ENCODE measurements around the gene COG2.
A peak's percentile ranks its signal among the peaks of the same experiment; 100 is the strongest.
"Not testable (repeated sequence)": the region's sequence is repeated elsewhere in the genome, so short reads cannot be mapped to it uniquely, and the experiment has no call there.

The COG2 gene

DNA sequence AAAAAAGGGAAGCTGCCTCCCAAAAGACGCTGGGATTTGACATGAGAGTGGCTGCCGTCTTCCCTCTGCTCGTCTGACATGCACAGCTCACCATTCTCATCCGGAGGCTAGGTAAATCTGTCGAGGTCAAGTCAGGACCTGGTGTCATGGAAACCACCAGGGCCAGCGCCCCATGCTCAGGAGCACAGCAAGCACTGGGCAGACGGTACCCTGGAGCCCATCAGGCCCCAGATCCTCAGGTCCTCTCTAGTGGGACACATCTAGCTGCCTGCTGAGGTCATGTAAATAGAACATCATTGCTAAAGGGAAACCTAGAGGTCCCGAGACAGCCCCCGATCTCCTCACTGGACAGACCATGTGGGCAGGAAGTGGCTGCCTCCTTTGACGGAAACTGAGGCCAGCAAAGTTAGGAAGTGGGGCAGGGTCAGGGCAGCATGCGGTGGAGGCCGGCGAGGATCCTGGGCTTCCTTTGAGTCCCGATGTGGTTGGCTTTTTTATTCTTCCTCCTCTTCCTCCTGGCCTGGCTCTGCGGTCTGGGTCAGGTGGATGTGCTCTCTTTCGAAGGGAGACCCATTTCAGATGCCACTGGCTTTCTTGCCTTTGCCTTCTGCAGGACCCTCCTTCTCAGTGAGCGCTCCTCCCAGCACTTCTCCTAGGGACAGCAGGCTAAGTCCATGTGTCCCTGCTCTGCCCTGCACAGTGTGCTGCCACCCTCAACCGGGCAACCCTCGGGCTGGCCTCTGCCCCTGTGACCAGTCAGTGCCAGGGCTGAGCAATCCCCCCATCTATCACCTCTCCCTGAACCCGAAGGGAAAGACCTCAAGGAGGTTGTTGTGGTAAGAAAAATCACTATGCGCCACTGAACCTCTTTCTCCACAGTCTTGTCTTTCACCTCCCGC is 65.7 kb downstream of the COG2 start:
- Histone ChIP-seq H3K27ac (ENCODE audit: low read depth, low read length) (no peak overlapping the region), H3K36me3 (ENCODE audit: control insufficient read depth, insufficient read depth, low read length) (no peaks in the 10 kb centered on the region), H3K27me3 (ENCODE audit: control insufficient read depth, insufficient read depth, low read length) (no peaks in the 10 kb centered on the region), H3K4me3 (ENCODE audit: low read length) (no peak overlapping the region), H3K4me1 (ENCODE audit: control insufficient read depth, insufficient read depth, low read length) (no peaks in the 10 kb centered on the region), H3K9ac (ENCODE audit: low read length) (no peak overlapping the region)

DNA sequence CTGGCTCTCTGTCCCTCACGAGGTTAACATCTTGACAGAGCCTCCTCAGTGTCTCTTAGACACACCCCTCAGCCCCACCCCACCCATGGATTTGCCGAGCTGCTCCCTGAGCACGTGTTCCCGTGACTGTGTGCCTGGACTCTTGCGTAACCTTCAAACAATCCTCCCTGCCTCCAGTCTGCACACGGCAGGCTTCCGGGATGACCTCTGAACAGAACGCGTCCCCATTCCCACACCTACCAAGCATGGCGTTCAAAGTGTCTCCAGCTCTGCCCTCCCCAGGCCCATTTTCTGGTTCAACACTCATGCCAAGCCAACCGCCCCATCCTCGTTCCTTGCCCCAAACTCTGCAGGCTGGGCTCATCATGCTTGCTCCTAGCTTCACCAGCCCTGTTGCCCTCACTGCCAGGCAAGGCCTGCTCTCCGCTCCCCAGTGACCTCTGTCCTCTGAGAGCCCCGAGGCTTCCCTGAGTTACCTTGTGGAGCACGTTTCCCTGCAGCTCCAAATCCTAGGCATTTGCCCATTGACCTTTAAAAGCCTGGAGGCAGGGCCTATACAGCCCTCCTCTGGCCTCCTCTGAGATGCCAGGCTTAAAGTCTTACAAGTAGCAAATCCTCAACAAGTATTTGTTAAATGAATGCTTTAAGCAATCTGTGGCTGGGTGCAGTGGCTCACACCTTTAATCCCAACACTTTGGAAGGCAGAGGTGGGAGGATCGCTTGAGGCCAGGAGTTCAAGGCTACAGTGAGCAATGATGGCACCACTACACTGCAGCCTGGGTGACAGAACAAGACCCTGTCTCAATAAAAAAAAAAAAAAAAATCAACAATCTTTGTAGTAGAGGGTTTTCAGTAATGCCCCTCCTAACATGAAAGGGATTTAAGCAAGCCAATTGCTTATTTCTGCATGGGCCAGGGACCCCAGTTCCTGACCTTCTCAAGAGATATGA is 66.6 kb downstream of the COG2 start:
- Histone ChIP-seq H3K4me3 (ENCODE audit: low read length) (no peak overlapping the region), H3K27ac (ENCODE audit: low read depth, low read length) (no peak overlapping the region), H3K4me1 (ENCODE audit: control insufficient read depth, insufficient read depth, low read length) (peaks cover 5% of the 10 kb centered on the region), H3K9ac (ENCODE audit: low read length) (no peak overlapping the region), H3K27me3 (ENCODE audit: control insufficient read depth, insufficient read depth, low read length) (no peaks in the 10 kb centered on the region), H3K36me3 (ENCODE audit: control insufficient read depth, insufficient read depth, low read length) (no peaks in the 10 kb centered on the region)

DNA sequence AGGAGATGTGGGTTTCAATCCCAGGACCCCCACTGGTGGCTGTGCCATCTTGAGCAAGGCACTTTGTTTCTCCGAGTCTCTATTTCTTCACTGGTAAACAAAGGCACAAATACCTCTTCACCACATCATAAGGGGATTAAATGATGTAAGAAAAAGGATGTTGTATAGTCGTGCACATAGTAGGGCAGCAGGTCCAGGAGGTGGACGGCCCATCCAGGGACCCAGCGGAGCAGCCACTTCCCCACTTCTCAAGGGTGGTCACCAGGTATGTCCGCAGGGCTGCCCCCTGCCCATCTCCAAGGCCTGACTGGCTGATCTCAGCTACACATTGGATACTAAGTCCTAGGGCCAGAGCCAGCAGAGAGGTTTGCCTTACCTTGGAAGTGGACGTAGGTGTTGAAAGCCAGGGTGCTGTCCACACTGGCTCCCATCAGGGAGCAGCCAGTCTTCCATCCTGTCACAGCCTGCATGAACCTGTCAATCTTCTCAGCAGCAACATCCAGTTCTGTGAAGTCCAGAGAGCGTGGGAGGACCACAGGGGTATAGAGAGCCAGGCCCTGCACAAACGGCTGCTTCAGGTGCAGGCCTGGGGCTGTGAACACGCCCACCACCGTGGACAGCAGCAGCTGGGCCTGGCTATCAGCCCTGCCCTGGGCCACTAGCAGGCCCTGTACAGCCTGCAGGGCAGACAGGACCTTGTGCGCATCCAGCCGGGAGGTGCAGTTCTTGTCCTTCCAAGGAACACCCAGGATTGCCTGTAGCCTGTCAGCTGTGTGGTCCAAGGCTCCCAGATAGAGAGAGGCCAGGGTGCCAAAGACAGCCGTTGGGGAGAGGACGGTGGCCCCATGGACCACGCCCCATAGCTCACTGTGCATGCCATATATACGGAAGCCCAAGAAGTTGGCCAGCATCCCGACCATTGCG is 67.6 kb downstream of the COG2 start:
- Histone ChIP-seq H3K4me3 (ENCODE audit: low read length) (no peak overlapping the region), H3K27me3 (ENCODE audit: control insufficient read depth, insufficient read depth, low read length) (no peaks in the 10 kb centered on the region), H3K9ac (ENCODE audit: low read length) (no peak overlapping the region), H3K4me1 (ENCODE audit: control insufficient read depth, insufficient read depth, low read length) (peaks cover 7% of the 10 kb centered on the region), H3K27ac (ENCODE audit: low read depth, low read length) (no peak overlapping the region), H3K36me3 (ENCODE audit: control insufficient read depth, insufficient read depth, low read length) (no peaks in the 10 kb centered on the region)

DNA sequence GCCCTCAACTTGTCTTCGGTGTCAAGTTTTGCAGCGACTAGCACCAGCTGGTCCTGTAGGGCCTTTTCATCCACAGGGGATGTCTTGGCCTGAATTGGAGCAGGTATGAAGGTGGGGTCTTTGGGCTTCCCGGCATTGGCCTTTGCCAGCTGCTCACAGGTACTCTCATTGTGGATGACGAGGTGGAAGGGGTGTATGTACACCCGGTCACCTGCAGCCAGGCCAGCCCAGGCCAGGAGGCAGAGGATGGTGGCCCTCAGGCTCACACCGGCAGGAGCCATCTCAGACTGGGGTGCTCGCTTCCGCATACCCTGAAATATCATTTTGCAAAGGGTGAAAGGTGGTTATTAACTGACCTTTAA is 68.2 kb downstream of the COG2 start:
- no peaks in the 10 kb centered on the region for H3K36me3 ChIP-seq (ENCODE audit: control insufficient read depth, insufficient read depth, low read length)
- H3K4me3 ChIP-seq (ENCODE audit: low read length), result no peak overlapping the region
- H3K27me3 ChIP-seq (ENCODE audit: control insufficient read depth, insufficient read depth, low read length), result no peaks in the 10 kb centered on the region
- no peak overlapping the region for H3K9ac ChIP-seq (ENCODE audit: low read length)
- H3K4me1 ChIP-seq (ENCODE audit: control insufficient read depth, insufficient read depth, low read length), result peaks cover 7% of the 10 kb centered on the region
- no peak overlapping the region for H3K27ac ChIP-seq (ENCODE audit: low read depth, low read length)

GRCh38 chr1:230711245-230711644 is 69.0 kb downstream of the COG2 start:
- Histone ChIP-seq H3K4me3 (ENCODE audit: low read length) (no peak overlapping the region), H3K9ac (ENCODE audit: low read length) (no peak overlapping the region), H3K4me1 (ENCODE audit: control insufficient read depth, insufficient read depth, low read length) (peaks cover 7% of the 10 kb centered on the region)

GRCh38 chr1:230712470-230712942 is 70.2 kb downstream of the COG2 start:
- Histone ChIP-seq H3K4me3 (ENCODE audit: low read length) (no peak overlapping the region), H3K4me1 (ENCODE audit: control insufficient read depth, insufficient read depth, low read length) (peaks cover 7% of the 10 kb centered on the region)

More at GRCh38 chr1:230711245-230711644, 69.0 kb downstream of the COG2 start:
- H3K27ac ChIP-seq (ENCODE audit: low read depth, low read length), result no peak overlapping the region
- H3K36me3 ChIP-seq (ENCODE audit: control insufficient read depth, insufficient read depth, low read length), result no peaks in the 10 kb centered on the region
- no peaks in the 10 kb centered on the region for H3K27me3 ChIP-seq (ENCODE audit: control insufficient read depth, insufficient read depth, low read length)

GRCh38 chr1:230713138-230713537 is 70.9 kb downstream of the COG2 start:
- Histone ChIP-seq H3K27me3 (ENCODE audit: control insufficient read depth, insufficient read depth, low read length) (no peaks in the 10 kb centered on the region), H3K4me3 (ENCODE audit: low read length) (no peak overlapping the region), H3K36me3 (ENCODE audit: control insufficient read depth, insufficient read depth, low read length) (no peaks in the 10 kb centered on the region), H3K27ac (ENCODE audit: low read depth, low read length) (no peak overlapping the region), H3K4me1 (ENCODE audit: control insufficient read depth, insufficient read depth, low read length) (peaks cover 7% of the 10 kb centered on the region), H3K9ac (ENCODE audit: low read length) (no peak overlapping the region)

More at GRCh38 chr1:230712470-230712942, 70.2 kb downstream of the COG2 start:
- Histone ChIP-seq H3K9ac (ENCODE audit: low read length) (no peak overlapping the region), H3K27me3 (ENCODE audit: control insufficient read depth, insufficient read depth, low read length) (no peaks in the 10 kb centered on the region), H3K27ac (ENCODE audit: low read depth, low read length) (no peak overlapping the region), H3K36me3 (ENCODE audit: control insufficient read depth, insufficient read depth, low read length) (no peaks in the 10 kb centered on the region)

DNA sequence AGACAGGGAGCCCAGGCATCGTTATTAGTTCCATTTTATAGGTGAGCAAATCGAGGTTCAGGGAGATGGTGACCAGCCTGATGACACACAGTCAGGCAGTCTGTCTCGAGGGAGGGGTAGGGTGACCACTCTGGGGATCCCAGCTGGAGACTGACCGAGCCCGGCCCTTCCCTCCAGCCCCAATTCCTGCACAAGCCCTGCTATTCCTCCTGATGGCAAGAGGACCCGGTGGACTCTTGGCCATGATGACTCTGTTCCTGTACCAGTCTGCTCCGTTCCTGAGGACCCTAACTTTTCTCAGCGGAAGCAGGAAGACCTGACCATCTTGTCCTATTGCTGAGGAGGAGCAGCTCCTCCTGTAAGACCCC is 71.2 kb downstream of the COG2 start:
- H3K9ac ChIP-seq (ENCODE audit: low read length), result no peak overlapping the region
- H3K27me3 ChIP-seq (ENCODE audit: control insufficient read depth, insufficient read depth, low read length), result no peaks in the 10 kb centered on the region
- peaks cover 7% of the 10 kb centered on the region for H3K4me1 ChIP-seq (ENCODE audit: control insufficient read depth, insufficient read depth, low read length)
- no peaks in the 10 kb centered on the region for H3K36me3 ChIP-seq (ENCODE audit: control insufficient read depth, insufficient read depth, low read length)
- peak overlapping the region; percentile 8 for H3K4me3 ChIP-seq (ENCODE audit: low read length)
- H3K27ac ChIP-seq (ENCODE audit: low read depth, low read length), result no peak overlapping the region

DNA sequence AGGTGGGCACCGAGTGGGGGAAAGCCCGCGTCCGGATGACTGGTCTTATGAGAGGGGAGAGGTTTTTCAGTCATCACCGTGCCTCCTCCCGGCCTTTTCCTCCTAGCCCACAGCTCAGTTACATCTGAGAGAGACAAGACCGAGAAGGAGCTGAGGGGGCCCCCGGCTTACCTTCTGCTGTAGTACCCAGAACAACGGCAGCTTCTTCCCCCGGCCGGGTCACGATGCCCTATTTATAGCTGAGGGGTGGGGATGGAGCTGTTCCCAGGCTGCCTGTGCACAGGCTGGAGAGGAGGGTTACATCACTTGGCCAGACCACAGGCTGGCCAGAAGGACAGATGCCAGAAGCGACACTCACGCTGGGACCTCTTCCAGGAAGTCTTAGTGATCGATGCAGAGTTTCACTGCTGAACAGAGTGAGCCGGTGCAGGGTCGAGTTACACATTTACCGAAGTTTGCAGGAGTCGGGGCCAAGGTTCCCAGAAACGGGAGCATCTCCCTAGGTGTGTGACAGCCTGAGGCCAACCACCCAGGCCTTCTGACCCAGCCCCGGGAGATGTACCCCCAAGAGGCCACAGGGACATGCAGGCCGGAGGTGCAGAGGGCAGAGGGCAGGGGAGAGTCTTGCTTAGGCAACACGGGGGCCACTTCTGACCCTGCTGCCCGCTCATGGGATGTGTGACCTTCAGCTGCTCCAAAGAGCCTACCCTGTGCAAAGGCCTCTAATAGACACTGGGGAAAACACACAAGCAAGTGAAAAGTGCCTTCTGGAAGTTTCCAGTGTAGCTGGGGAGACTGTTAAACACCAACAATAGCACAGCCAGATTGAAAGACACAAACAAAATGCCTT is 71.9 kb downstream of the COG2 start, which contains the start of gene AGT:
AGT (minus strand) TSS at position 208 of the 850 bp plus-strand sequence. CDS start 3,299 bp downstream, outside the sequence.
- Histone ChIP-seq H3K27me3 (ENCODE audit: control insufficient read depth, insufficient read depth, low read length) (no peaks in the 10 kb centered on the region), H3K4me1 (ENCODE audit: control insufficient read depth, insufficient read depth, low read length) (peaks cover 7% of the 10 kb centered on the region), H3K27ac (ENCODE audit: low read depth, low read length) (no peak within 1 kb of the TSS), H3K9ac (ENCODE audit: low read length) (no peak within 1 kb of the TSS), H3K4me3 (ENCODE audit: low read length) (peak within 1 kb of the TSS; percentile 8), H3K36me3 (ENCODE audit: control insufficient read depth, insufficient read depth, low read length) (no peaks in the 10 kb centered on the region)

DNA sequence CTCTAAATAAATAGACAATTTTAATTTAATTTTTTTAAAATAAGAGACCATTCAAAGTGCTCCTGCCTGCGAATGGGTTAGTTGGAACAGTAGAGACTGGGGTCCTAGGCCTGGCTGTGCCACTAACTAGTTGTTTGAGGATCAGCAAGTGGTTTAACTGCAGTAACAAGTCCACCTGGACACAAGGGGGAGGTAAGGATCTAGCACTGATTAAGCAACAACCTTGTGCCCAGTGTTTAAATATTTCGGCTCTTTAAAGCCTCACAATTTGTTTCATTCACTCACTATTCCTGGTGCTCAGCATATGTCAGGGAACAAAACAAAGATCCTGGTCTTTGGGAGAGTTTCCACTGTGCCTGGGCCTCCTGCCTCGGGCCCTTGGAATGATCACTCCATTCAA is 73.2 kb downstream of the COG2 start:
- H3K27me3 ChIP-seq (ENCODE audit: control insufficient read depth, insufficient read depth, low read length), result no peaks in the 10 kb centered on the region
- peaks cover 7% of the 10 kb centered on the region for H3K4me1 ChIP-seq (ENCODE audit: control insufficient read depth, insufficient read depth, low read length)
- no peak overlapping the region for H3K4me3 ChIP-seq (ENCODE audit: low read length)
- H3K9ac ChIP-seq (ENCODE audit: low read length), result no peak overlapping the region
- H3K36me3 ChIP-seq (ENCODE audit: control insufficient read depth, insufficient read depth, low read length), result no peaks in the 10 kb centered on the region
- no peak overlapping the region for H3K27ac ChIP-seq (ENCODE audit: low read depth, low read length)

GRCh38 chr1:230716453-230716852 is 74.2 kb downstream of the COG2 start:
- not testable (repeated sequence) for H3K36me3 ChIP-seq (ENCODE audit: control insufficient read depth, insufficient read depth, low read length); H3K9ac ChIP-seq (ENCODE audit: low read length); H3K4me1 ChIP-seq (ENCODE audit: control insufficient read depth, insufficient read depth, low read length); H3K27me3 ChIP-seq (ENCODE audit: control insufficient read depth, insufficient read depth, low read length); H3K4me3 ChIP-seq (ENCODE audit: low read length); H3K27ac ChIP-seq (ENCODE audit: low read depth, low read length)
